Mucosa of rectum (tissue), 2 donors: ENCODE results near the gene FLYWCH1.

Experiments
- H3K27ac ChIP-seq, 2 donors: one replicate each; pipeline ENCODE4 v1.7.0; 2013; ENCODE audit warnings: inconsistent platforms in 2 of 2, low read depth in 2 of 2, low read length in 2 of 2
- H3K27me3 ChIP-seq, 2 donors: one replicate each; pipeline ENCODE4 v1.7.0; 2013; ENCODE audit warnings: low read length in 2 of 2; ENCODE audit not compliant: control insufficient read depth in 2 of 2, insufficient read depth in 2 of 2
- H3K36me3 ChIP-seq, 2 donors: one replicate each; pipeline ENCODE4 v1.7.0; 2013; ENCODE audit warnings: low read length in 2 of 2; ENCODE audit not compliant: control insufficient read depth in 2 of 2, insufficient read depth in 2 of 2
- H3K4me1 ChIP-seq, 2 donors: one replicate each; pipeline ENCODE4 v1.7.0; 2013; ENCODE audit warnings: low read length in 2 of 2, mild to moderate bottlenecking in 1 of 2; ENCODE audit not compliant: control insufficient read depth in 2 of 2, insufficient read depth in 2 of 2
- H3K4me3 ChIP-seq, 2 donors: one replicate each; pipeline ENCODE4 v1.7.0; 2013; ENCODE audit warnings: low read length in 2 of 2
- H3K9ac ChIP-seq, 2 donors: one replicate each; pipeline ENCODE4 v1.7.0; 2013; ENCODE audit warnings: low read length in 2 of 2, low read depth in 1 of 2, mild to moderate bottlenecking in 1 of 2
- H3K9me3 ChIP-seq, 2 donors: one replicate each; pipeline ENCODE4 v1.7.0; 2013; ENCODE audit warnings: low read length in 2 of 2; ENCODE audit not compliant: control insufficient read depth in 2 of 2
- donor health status: healthy.
- donor health status: Normal muscosa, but diverticular disease.

The FLYWCH1 gene

DNA sequence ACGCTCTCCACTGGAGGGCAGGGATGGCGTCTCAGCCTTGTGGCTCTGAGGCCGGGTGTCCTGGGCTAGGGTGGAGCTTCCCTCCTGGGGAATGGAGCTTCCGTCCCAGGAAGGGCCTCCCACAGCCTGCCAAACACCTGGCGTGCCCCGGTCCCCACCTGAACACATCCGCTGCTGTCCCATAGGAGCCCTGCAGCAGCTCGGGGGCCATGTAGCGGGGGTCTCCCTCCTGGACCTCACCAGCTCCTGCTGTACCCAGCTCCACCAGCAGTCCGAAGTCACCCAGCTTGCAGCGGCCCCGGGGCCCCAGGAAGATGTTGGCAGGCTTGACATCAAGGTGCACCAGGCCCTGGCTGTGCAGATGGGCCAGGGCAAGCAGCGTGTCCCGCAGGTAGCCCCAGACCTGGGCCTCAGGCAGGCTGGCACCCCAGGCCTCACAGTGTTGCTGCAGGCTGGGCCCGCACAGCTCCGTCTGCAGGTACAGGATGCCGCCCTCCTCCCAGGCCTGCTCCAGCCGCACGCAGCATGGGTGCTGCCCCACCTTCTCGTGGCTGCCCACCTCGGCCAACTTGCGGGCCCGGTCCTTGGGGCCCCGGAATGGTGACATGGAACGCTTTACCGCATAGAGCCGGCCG, 63.5 kb downstream of the FLYWCH1 start:
- Histone ChIP-seq H3K36me3 (no peaks in the 10 kb centered on the region), H3K9ac (no peak overlapping the region), H3K27me3 (no peaks in the 10 kb centered on the region), H3K9me3 (no peaks in the 10 kb centered on the region), H3K4me1 (peaks cover 10 to 17% of the 10 kb centered on the region in 2 donors), H3K27ac (no peak overlapping the region), H3K4me3 (no peak overlapping the region)

DNA sequence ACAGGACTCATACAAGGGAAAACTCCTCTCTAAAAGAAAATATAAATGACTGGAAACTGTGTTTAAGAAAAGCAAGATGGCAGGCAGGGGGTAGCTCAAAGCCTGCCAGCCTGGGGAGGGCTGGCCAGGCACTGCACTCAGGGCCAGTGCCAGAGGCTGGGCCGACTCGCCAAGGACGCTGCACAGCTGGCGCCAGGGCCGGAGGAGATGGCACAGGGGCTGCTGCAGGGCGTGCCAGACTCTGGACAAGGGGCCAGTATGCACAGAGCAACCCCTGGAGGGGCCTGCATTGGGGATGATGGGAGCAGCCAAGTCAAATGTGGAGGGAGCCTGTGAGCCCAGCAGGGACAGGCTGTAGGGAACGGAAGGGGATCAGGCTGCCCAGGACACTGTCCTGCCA, 64.5 kb downstream of the FLYWCH1 start:
- Histone ChIP-seq H3K4me3 (no peak overlapping the region), H3K9me3 (no peaks in the 10 kb centered on the region), H3K9ac (no peak overlapping the region), H3K27ac (no peak overlapping the region), H3K36me3 (no peaks in the 10 kb centered on the region), H3K27me3 (no peaks in the 10 kb centered on the region), H3K4me1 (peaks cover 7 to 19% of the 10 kb centered on the region in 2 donors)

DNA sequence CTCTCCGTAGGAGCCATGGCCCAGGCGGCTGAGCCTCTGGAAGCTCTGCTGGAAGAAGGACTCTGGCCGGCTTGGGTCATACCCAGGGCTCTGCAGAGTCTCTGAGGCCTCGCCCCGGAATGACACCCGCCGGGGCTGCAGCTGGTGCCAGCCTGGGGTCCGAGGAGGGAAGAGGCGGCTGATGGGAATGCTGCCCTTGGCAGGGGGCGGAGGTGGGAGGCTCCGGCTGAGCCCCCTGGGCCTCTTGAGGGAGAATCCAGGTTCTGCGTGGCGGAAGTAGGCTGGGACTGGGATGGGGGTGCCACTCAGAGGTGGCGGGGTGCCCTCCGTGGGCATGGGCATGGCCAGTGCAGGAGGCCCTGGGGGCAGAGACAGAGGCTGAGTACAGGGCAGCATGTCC, 64.9 kb downstream of the FLYWCH1 start:
- Histone ChIP-seq H3K9me3 (no peaks in the 10 kb centered on the region), H3K36me3 (no peaks in the 10 kb centered on the region), H3K27ac (no peak overlapping the region), H3K4me1 (peaks cover 7 to 19% of the 10 kb centered on the region in 2 donors), H3K9ac (no peak overlapping the region), H3K4me3 (no peak overlapping the region), H3K27me3 (no peaks in the 10 kb centered on the region)

DNA sequence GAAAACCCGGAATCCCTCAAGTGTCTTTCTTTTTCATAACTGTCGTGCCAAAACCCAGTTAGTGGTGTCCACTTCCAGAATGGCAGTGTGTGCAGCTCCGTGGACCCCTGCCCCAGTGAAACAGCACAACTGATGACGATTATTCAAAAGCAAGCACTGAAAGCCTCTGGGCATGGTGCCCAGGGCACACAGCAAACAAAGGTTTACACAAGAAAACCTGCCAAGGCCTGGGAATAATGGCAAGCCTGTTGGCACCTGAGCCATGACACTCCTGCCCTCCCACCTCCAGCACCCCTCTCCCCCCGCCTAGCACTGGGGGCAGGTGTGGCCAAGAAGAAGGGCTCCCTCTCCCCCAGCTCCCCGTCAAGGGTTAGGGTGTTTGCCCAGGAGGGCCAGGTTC, 65.7 kb downstream of the FLYWCH1 start:
- Histone ChIP-seq H3K36me3 (no peaks in the 10 kb centered on the region), H3K27ac (no peak overlapping the region), H3K9me3 (no peaks in the 10 kb centered on the region), H3K4me1 (peaks cover 7 to 19% of the 10 kb centered on the region in 2 donors), H3K9ac (no peak overlapping the region), H3K27me3 (no peaks in the 10 kb centered on the region), H3K4me3 (no peak overlapping the region)

DNA sequence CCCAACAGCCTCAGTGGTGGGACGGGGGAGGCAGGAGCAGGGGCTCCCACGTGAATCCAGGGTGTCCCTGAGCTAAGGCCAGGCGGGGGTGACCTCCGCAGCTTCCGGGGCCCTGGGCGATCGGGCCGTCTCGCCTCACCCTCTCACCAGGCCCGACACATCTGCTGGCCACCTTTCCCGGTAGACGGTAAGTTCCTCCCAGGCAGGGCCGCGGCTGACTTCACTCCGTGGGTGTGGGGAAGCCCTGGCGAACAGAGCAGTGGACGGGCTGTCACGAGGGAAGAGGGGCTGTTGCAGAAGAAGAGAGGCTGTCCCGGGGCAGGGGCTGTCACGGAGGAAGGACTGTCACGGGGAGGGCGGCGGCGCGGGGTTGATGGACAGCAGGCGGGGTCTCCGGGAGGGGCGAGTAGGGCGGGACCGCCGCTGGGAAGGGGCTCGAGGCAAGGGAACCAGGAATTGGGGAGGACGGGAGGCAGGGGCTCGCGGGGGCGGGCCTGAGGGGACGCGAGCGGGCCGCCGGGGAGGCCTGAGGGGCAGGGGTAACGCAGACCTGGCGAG, 68.0 kb downstream of the FLYWCH1 start:
- peaks cover 12 to 19% of the 10 kb centered on the region in 2 donors for H3K4me1 ChIP-seq
- H3K36me3 ChIP-seq, result no peaks in the 10 kb centered on the region
- H3K27me3 ChIP-seq, result no peaks in the 10 kb centered on the region
- H3K9me3 ChIP-seq, result no peaks in the 10 kb centered on the region
- peak overlapping the region in 1 of 2 donors; percentile 84 for H3K9ac ChIP-seq
- H3K4me3 ChIP-seq, result peak overlapping the region; percentile 73 to 87
- H3K27ac ChIP-seq, result no peak overlapping the region

DNA sequence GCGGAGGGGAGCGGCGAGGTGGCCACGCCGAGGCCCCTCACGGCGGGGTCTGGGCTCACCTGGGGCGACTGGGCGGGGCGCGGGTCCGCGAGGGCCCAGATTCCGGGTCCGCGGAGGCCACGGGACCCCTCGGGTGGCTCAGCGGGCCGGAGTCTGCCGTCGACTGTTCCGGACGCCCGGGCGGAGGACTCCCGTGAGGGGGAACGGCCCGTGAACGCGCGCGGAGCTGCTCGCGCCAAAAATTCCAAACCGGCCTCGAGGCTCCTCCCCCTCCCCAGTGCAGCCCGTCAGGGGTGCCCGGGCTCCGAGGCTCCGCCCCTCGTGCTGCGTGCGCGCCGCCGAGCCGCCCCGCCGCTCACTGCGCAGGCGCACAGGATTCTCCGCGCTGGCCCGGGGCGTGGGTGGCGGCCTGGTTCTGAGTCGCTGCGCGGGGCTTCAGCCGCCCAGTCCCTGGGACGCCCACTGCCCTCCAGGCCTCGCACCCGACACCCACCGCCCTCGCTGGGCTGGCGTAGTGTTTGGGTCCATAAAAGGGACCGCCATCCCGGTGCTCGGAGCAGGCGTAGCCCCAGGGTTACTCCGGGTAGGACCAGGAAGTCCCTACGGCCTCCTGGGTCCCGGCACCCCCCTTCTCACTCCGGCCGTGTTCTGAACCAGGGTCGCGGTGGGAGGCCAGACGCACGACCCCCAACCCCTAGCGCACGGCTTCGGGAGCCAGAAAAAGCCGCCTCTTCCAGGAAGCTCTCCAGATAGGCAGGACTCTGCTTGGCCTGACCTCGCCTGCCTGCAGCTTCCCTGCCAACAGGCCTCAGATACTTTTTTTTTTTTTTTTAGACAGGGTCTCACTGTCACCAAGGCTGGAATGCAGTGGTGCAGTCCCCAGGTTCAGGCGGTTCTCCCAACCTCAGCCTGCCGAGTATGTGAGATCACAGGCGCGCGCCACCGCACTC, 68.8 kb downstream of the FLYWCH1 start, which contains the start of gene PKMYT1:
TSS of gene PKMYT1 (minus strand) at position 220 of the 950 bp plus-strand sequence. CDS start 789 bp downstream, outside the sequence.
- peaks cover 12 to 19% of the 10 kb centered on the region in 2 donors for H3K4me1 ChIP-seq
- no peaks in the 10 kb centered on the region for H3K27me3 ChIP-seq
- H3K27ac ChIP-seq, result peak within 1 kb of the TSS; percentile 77 to 89

DNA sequence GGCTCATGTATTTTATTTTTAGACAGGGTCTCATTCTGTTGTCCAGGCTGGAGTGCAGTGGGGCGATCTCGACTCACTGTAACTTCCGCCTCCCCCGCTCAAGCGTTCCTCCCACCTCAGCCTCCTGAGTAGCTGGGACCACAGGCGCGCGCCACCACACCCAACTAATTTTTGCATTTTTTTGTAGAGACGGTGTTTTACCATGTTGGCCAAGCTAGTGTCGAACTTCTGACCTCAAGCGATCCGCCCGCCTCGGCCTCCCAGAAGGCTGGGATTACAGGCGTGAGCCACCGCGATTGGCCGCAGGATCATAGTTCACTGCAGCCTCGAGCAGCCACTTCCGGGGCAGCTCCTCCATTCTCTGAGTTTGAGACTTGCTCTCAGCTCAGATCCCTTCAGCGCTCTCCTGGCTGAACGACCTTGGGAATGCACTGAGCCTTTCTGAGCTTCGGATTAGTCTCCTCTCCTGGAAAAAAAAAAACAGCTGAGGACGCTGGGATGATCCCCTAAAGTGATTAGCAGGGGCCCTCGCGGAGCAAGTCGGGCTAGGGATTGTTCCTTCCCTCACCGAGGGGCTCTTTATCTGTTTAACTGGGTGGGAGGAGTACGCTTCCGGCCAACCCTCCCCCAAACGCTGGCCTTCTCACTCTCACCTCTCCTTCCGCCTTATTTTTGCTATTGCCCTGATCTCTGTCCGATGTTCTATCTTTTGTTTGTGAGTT, 69.6 kb downstream of the FLYWCH1 start:
- Histone ChIP-seq H3K27me3 (no peaks in the 10 kb centered on the region), H3K36me3 (no peaks in the 10 kb centered on the region), H3K4me3 (peak overlapping the region; percentile 73 to 87), H3K9ac (peak overlapping the region in 1 of 2 donors; percentile 84), H3K4me1 (peaks cover 12 to 19% of the 10 kb centered on the region in 2 donors), H3K27ac (no peak overlapping the region), H3K9me3 (no peaks in the 10 kb centered on the region)

More for the DNA sequence above, 68.8 kb downstream of the FLYWCH1 start, which contains the start of gene PKMYT1:
- Histone ChIP-seq H3K9ac (peak within 1 kb of the TSS; percentile 84 to 94), H3K36me3 (no peaks in the 10 kb centered on the region), H3K4me3 (peak within 1 kb of the TSS; percentile 73 to 87), H3K9me3 (no peaks in the 10 kb centered on the region)

DNA sequence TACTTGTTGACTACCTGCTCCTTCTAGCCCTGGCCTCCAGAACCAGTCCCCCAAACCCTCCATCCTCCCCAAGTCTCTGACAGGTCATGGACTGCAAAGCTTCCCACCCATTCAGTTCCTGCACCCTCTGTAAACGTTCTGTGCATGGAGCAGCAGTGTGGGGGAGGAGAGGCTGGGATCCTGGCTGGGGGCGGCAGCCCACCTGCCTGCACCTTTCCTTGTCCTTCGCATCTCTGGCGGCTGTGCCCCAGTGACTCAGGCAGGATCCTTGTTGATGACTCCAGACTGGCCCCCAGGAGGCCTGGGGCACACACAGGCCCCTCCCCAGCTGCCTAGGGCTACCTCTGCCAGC, 70.1 kb downstream of the FLYWCH1 start:
- H3K4me3 ChIP-seq, result no peak overlapping the region
- H3K9me3 ChIP-seq, result no peaks in the 10 kb centered on the region
- H3K27me3 ChIP-seq, result no peaks in the 10 kb centered on the region
- H3K36me3 ChIP-seq, result no peaks in the 10 kb centered on the region
- H3K27ac ChIP-seq, result no peak overlapping the region
- H3K9ac ChIP-seq, result no peak overlapping the region
- H3K4me1 ChIP-seq, result peaks cover 12 to 19% of the 10 kb centered on the region in 2 donors

DNA sequence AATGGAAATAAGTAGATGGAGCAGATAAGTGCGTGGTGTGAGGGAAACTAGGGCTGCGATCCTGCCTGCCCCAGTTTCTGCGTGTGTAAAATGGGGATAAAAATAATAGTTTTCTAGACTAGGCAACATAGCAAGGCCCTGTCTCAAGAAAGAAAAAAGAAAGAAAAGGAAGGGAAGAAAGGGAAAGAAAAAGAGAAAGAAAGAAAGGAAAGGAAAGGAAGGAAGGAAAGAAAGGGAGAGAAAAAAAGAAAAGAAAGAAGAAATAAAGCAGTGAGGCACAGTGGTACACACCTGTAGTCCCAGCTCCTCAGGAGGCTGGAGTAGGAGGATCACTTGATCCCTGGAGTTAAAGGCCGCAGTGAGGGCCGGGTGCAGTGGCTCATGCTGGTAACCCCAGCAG, 70.7 kb downstream of the FLYWCH1 start:
- Histone ChIP-seq H3K27ac (no peak overlapping the region), H3K36me3 (no peaks in the 10 kb centered on the region), H3K4me1 (peaks cover 12 to 18% of the 10 kb centered on the region in 2 donors), H3K9me3 (no peaks in the 10 kb centered on the region), H3K27me3 (no peaks in the 10 kb centered on the region), H3K9ac (no peak overlapping the region), H3K4me3 (no peak overlapping the region)
